ENCODE measurements around the gene TRIM71.

- TF ChIP-seq CTCF (IDR thresholded peaks at IDR 0.05; ENCODE audit: poor library complexity, severe bottlenecking): no peak
- TF ChIP-seq EP300 (conservative IDR thresholded peaks at IDR 0.05; ENCODE audit: poor library complexity, severe bottlenecking): no peak
- TF ChIP-seq EZH2 (IDR thresholded peaks at IDR 0.05; ENCODE audit: borderline replicate concordance, insufficient read depth, low read length, poor library complexity, severe bottlenecking): no peak
- TF ChIP-seq SMC3 (conservative IDR thresholded peaks at IDR 0.05; ENCODE audit: poor library complexity): no peak
- TF ChIP-seq MXI1 (conservative IDR thresholded peaks at IDR 0.05; ENCODE audit: poor library complexity, severe bottlenecking): no peak
- TF ChIP-seq TAF1 (IDR thresholded peaks at IDR 0.05; ENCODE audit: low read depth): no peak
Observed at GRCh38 chr3:32884591-32884990, 66.8 kb downstream of the TRIM71 start.
